HG02870 (cell line): ENCODE measurements around the gene AHDC1.
"Not testable (repeated sequence)": the region's sequence is repeated elsewhere in the genome, so short reads cannot be mapped to it uniquely, and the experiment has no call there.

ENCODE experiments used
- ATAC-seq: cut with Tn5 transposase; IDR thresholded peaks from one replicate; pipeline ENCODE4 v1.9.1; 2021; ENCODE audit warnings: mild to moderate bottlenecking, moderate library complexity; ENCODE audit not compliant: unreplicated experiment

AHDC1 gene

DNA sequence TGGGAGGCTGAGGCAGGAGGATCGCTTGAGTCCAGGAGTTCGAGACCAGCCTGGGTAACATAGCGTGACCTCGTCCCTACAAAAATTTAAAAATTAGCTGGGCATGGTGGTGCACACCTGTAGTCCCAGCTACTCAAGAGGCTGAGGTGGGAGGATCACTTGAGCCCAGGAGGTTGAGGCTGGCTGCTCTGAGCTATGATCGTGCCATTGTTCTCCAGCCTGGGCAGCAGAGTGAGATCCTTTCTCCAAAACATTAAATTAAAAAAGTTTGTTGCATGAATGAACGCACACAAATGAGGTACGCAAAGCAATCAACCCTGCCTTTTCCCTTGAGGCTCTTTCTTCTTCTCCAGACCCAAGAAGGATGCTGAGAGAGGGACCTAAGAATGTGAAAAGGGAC, 50.1 kb downstream of the AHDC1 start:
- ATAC-seq, result not testable (repeated sequence)

DNA sequence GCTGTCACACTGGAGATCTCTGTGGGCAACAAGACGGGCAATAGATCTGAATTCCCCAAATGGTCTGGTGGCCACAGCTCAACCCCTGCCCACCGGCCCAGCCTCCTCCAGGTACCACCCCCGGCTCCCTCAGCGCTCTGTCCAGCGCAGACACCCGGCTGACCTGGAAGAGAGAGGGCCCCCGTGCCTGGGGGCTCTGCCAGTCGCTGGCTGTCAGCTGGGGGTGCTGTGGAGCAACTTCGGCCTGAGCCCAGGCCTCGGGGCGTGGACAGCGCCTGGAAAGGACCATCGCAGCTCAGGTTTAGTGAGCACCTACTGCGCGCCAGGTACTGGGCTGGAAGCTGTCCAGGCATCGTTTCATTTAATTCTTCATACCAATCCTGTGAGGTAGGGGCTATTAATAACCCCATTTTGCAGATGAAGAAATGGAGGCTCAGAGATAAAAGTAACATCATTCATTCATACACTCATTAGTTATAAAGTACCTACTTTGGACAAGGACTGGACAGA, 51.0 kb downstream of the AHDC1 start:
- ATAC-seq, result no peak

GRCh38 chr1:27551953-27552312, 52.0 kb downstream of the AHDC1 start:
- no peak for ATAC-seq

- no peak for ATAC-seq
Measured at GRCh38 chr1:27551170-27551952, 52.6 kb downstream of the AHDC1 start.

DNA sequence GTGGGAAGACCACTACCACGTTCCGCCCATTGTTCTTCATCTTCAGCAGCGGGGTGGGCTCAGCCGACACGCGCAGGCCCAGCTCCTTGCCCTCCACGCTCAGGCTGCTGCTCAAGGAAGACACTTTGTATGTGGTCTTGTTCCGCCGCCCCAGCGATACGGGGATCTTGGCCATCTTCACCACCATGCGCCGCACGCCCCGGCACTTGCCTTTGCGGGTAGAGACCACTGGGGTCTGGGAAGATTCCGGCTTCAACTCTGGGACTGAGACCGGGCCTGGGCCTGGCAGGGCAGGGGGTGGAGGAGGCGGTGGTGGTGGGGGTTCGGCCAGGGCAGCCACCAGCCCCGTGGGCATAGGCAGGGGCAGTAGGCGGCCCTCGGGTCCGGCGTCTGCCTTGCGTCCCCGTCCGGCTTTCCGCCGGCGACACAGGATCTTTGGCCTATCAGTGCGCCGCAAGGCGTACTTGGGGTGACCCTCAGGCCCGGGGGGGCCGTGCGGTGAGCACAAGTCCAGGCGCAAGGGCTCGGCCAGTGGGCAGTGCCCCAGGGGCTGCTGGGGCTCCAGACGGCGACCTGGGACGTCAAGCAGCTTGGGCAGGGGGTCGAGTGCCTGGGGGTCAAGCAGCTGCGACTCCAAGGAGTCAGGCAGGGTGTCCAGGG, 53.3 kb downstream of the AHDC1 start:
- no peak for ATAC-seq

DNA sequence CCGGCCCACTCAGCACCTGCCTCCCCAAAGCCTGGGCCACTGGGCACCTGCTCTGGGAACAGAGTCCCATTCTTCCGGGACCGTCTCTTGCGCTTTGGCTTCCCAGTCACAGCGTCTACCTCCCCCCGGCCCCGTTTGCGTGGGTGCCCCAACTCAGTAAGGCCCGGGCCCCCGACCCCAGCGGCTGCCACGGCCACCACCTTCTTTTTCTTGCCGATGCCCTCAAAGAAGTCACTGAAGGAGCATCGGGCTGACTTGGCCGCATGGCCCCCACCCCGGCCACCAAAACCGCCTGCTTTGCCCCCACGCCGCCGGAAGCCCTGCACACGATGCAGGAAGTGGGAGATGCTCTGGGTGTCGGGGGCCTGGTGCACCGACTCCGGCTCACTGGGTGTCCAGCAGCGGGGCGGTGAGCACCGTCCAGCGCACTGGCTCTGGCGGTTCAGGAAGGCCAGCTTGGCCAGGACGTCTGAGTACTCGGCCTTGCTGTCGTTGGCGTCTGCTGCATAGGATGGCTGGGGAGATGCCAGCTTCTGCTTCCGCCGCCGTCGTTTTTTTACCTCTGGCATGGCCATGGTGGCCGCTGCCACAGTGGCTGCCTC, 54.0 kb downstream of the AHDC1 start:
- no peak for ATAC-seq

DNA sequence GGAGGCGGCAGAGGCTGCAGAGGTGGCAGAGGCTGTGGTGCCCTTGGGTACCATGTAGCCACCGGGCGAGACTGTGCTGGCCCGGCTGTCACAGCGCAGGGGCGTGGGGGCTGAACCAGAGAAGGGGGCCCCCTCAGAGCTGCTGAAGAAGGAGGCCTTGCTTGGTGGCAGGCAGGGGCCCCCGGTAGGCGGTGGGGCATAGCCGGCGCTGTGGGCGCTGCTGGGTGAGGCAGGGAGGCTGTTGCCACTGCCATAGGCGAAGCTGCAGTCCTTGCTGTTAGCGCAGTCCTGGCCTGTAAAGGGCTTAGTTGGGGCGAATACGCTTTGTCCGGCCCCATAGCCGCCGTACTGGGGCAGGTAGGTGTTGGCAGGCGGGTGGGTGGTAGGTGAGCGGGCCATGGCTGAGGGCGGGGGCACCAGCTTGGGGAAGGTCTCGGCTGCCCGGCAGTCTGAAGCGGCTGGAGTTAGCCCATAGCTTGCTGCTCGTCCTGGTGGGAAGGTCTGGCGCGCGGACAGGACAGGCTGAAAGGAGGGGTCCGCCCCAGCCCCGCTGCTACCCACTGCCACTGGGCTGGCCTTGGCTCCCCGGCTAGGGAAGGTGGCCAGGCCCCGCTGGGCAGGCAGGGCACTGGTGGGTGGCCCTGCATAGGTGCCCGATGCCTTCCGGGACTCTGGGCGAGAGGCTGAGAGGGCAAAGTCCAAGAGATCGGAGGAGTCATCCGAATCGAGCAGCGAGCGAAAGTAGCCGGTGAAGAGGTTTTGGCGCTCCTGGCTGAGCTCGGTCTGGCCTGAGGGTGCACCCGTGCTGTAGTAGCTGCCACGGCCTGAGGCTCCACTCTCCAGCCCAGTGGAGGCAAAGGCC, 54.9 kb downstream of the AHDC1 start:
- no peak for ATAC-seq

- no peak for ATAC-seq
Measured at GRCh38 chr1:27548136-27548853, 55.6 kb downstream of the AHDC1 start.

- no peak for ATAC-seq
Measured at GRCh38 chr1:27547220-27548116, 56.5 kb downstream of the AHDC1 start.

- no peak for ATAC-seq
Measured at GRCh38 chr1:27545876-27546275, 58.1 kb downstream of the AHDC1 start.

DNA sequence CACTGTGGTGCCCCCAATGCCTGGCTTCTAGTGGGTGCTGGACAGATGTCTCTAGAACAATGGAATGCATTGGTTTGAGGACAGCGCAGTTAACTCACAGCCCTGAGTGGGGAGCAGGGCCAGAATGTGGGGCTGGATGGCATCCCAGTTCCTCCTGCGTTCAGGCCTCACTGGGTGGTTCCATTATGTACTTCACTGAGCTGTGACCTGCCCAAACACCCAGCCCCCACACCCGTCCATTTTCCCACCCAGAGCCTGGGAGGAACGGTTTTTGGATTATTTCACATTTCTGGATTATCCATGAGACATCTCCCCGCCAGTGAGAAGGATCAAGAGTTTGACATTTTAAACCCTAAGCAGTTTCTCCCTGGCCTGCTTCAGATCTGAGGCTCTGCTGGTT, 58.7 kb downstream of the AHDC1 start:
- no peak for ATAC-seq

- no peak for ATAC-seq
Measured at GRCh38 chr1:27544834-27545233, 59.1 kb downstream of the AHDC1 start.

GRCh38 chr1:27543284-27543683, 60.7 kb downstream of the AHDC1 start:
- ATAC-seq, result no peak

- ATAC-seq, result no peak
Measured at GRCh38 chr1:27542463-27543273, 61.3 kb downstream of the AHDC1 start.

DNA sequence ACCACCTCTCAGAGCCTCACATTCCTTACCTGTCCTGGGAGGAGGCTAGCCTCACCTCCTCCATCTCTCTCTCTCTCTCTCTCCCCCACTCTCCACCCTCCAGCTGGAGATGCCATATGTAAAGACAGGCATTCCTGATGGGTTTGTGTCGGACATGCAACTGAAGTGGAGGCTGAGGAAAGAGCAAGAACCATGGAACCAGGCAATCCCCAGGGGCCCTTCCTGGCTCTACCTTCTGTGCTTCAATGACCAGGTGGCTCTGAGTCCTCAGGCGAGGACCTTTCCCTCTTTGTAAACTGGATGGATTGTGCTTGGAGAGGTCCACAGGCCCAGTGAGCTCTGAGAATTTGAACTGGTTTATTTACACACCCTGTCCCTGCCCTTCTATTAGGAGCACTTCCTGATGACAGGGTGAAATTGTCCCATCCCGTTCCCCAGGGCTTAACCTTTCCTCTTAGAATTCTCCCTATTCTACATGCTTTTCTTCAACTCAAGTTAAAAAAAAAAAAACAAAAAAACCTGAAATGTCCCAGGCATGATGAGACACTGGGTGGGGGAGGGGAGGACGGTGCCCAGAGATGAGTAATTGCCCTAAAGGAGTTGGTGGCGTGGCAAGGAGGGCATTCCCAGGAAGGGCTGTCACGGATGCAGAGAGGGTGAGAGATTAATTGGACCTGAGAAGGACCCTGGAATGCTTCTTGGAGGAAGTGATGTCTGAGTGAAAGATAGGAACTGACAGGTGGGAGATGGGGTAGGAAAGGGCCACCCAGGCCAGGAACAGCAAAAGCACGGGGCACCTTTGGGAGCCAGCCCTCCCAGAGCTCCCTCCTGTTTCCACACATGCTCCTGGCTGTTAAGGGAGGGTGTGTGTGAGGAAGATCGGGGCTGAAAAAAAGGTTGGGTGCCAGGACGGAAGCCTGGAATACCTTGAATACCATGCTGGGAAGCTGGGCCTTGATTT, 63.8 kb downstream of the AHDC1 start:
- no peak for ATAC-seq

GRCh38 chr1:27538793-27539192, 65.2 kb downstream of the AHDC1 start:
- no peak for ATAC-seq

DNA sequence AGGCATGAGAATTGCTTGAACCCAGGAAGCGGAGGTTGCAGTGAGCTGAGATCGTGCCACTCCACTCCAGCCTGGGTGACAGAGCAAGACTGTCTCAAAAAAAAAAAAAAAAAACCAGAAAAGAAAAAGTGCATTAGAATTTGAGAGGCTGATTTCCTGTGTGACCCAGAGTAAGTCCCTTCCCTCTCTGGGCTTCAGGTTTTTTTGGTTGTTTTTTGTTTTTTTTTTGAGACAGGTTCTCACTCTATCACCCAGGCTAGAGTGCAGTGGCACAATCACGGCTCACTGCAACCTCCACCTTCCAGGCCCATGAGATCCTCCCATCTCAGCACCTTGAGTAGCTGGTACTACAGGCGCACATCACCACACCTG, 65.7 kb downstream of the AHDC1 start:
- not testable (repeated sequence) for ATAC-seq
